ENCODE results near the gene ELK4.

Gene ELK4

GRCh38 chr1:205590777-205591513 lies 40.9 kb downstream of the ELK4 start:
- TF ChIP-seq, protein P1, sequence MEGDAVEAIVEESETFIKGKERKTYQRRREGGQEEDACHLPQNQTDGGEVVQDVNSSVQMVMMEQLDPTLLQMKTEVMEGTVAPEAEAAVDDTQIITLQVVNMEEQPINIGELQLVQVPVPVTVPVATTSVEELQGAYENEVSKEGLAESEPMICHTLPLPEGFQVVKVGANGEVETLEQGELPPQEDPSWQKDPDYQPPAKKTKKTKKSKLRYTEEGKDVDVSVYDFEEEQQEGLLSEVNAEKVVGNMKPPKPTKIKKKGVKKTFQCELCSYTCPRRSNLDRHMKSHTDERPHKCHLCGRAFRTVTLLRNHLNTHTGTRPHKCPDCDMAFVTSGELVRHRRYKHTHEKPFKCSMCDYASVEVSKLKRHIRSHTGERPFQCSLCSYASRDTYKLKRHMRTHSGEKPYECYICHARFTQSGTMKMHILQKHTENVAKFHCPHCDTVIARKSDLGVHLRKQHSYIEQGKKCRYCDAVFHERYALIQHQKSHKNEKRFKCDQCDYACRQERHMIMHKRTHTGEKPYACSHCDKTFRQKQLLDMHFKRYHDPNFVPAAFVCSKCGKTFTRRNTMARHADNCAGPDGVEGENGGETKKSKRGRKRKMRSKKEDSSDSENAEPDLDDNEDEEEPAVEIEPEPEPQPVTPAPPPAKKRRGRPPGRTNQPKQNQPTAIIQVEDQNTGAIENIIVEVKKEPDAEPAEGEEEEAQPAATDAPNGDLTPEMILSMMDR (conservative IDR thresholded peaks at IDR 0.05; ENCODE audit: low read depth, low read length) = no peak
- DNase-seq (ENCODE audit: low read depth) = no peak

DNA sequence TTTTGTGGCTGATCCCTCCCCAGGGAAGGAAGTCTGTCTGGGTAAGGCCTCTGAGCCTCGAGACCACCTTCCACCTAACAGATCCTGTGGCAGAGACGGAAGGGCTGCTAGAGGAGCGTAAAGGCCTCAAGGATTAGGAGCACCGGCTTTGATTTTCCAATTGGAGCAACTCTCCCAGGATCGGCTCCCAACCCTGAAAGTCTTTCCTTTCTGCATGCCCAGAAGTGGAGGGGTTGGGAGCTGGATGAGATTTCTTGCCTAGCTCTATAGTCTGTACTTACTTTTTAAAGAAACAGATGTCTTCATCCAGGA lies 41.4 kb downstream of the ELK4 start:
- no peak for DNase-seq (ENCODE audit: low read depth)
- no peak overlapping the region for H3K4me3 ChIP-seq (ENCODE audit: low read length)

More at GRCh38 chr1:205590777-205591513, 40.9 kb downstream of the ELK4 start:
- no peak overlapping the region for H3K4me3 ChIP-seq (ENCODE audit: low read length)

DNA sequence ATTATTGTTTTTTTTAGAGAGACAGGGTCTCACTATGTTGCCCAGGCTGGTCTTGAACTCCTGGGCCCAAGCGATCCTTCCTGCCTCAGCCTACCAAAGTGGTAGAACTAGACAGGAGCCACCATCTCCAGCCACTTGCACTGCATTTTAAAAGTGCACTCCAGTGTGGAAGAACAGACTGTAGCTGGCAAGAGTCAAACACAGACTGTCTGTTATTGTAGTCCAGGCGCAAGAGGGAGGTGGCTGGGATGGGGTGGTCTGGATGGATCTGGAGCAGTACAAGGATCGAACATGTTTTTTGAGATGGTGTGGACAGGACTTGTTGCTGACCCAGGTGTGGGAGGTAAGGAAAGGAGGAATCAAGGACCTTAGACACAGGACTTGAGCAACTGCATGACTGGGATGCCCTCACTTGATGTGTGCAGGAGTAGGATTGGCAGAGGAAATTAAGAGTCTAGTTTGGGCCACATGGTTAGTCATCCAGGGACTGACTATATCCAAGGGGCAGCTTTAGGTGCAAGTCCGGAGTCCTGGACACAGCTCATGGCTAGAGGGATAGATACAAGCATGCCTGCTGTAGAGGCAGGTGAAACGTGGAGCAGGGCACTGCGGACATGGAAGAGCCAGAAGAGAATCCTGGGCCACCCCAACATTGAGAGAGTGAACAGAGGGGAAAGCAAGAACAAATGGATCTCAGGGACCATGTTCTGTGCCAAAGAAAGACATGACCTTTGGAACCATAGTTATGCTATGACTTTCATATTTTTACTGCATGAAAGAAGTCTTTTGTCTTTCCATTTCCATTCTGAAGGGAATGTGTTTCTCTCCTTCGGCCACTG lies 42.0 kb downstream of the ELK4 start:
- TF ChIP-seq, protein P1 (conservative IDR thresholded peaks at IDR 0.05; ENCODE audit: low read depth, low read length) = no peak
- no peak overlapping the region for H3K4me3 ChIP-seq (ENCODE audit: low read length)
- DNase-seq (ENCODE audit: low read depth) = no peak

More for the DNA sequence above, 41.4 kb downstream of the ELK4 start:
- TF ChIP-seq, protein P1 (conservative IDR thresholded peaks at IDR 0.05; ENCODE audit: low read depth, low read length) = no peak

- no peak for DNase-seq (ENCODE audit: low read depth)
- H3K4me3 ChIP-seq (ENCODE audit: low read length) = no peak overlapping the region
- TF ChIP-seq, protein P1 (conservative IDR thresholded peaks at IDR 0.05; ENCODE audit: low read depth, low read length) = no peak
Observed at GRCh38 chr1:205589046-205589445, 42.8 kb downstream of the ELK4 start.

GRCh38 chr1:205588636-205589035 lies 43.2 kb downstream of the ELK4 start:
- no peak for DNase-seq (ENCODE audit: low read depth)
- TF ChIP-seq, protein P1 (conservative IDR thresholded peaks at IDR 0.05; ENCODE audit: low read depth, low read length) = peak; percentile 76
- no peak overlapping the region for H3K4me3 ChIP-seq (ENCODE audit: low read length)

- no peak overlapping the region for H3K4me3 ChIP-seq (ENCODE audit: low read length)
- no peak for DNase-seq (ENCODE audit: low read depth)
- TF ChIP-seq, protein P1 (conservative IDR thresholded peaks at IDR 0.05; ENCODE audit: low read depth, low read length) = no peak
Observed at GRCh38 chr1:205587581-205587980, 44.2 kb downstream of the ELK4 start.

All from retinal pigment epithelial cell (primary cell).